Activated naive CD8-positive, alpha-beta T cell treated with anti-CD3 and anti-CD28 coated beads, Interleukin-2, amount 10 ng/mL, durations not matched to agents 7 days and 5 days (primary cell): ENCODE results near the gene NKX1-2. TPM values are rescaled to one million over a fixed set of nuclear protein-coding genes. Genes with fewer than 3 reads are reported as not detected.
"Not testable (repeated sequence)": the region's sequence is repeated elsewhere in the genome, so short reads cannot be mapped to it uniquely, and the experiment has no call there.

ENCODE experiments used
- ATAC-seq: fragments of 150-1000 bp; cut with Tn5 transposase; one replicate; pipeline ENCODE4 v1.10.0; 2021; ENCODE audit warnings: low read depth, moderate library complexity
- POLR2A ChIA-PET: fragments of 350-600 bp; sonication (Branson Sonifier 250); formaldehyde crosslinking; loops from one replicate; lab custom pipeline; 2021; ENCODE audit warnings: antibody characterized with exemption; lab: Charles Lee
- DNase-seq: peaks from one replicate; pipeline ENCODE4 v3.0.0; 2021
- H3K27ac Mint-ChIP-seq: one replicate; pipeline ENCODE4 v1.8.0; 2022; ENCODE audit warnings: mild to moderate bottlenecking, mixed read lengths
- H3K27me3 Mint-ChIP-seq: one replicate; pipeline ENCODE4 v1.8.0; 2022; ENCODE audit warnings: mild to moderate bottlenecking, moderate library complexity, mixed read lengths
- H3K36me3 Mint-ChIP-seq: one replicate; pipeline ENCODE4 v1.8.0; 2021; ENCODE audit warnings: mild to moderate bottlenecking, mixed read lengths
- H3K4me1 Mint-ChIP-seq: one replicate; pipeline ENCODE4 v1.8.0; 2021; ENCODE audit warnings: mixed read lengths
- H3K4me3 Mint-ChIP-seq: one replicate; pipeline ENCODE4 v1.8.0; 2022; ENCODE audit warnings: mild to moderate bottlenecking, moderate library complexity, mixed read lengths
- H3K9me3 Mint-ChIP-seq: one replicate; pipeline ENCODE4 v1.8.0; 2021; ENCODE audit warnings: mixed read lengths
- total RNA-seq, 2 experiments: library from RNA; stranded (reverse); gene quantifications; one replicate each; pipeline ENCODE4 v1.2.3, GENCODE V29; 2021

Gene NKX1-2
- total RNA-seq, 2 experiments from 2014 or later = not detected

DNA sequence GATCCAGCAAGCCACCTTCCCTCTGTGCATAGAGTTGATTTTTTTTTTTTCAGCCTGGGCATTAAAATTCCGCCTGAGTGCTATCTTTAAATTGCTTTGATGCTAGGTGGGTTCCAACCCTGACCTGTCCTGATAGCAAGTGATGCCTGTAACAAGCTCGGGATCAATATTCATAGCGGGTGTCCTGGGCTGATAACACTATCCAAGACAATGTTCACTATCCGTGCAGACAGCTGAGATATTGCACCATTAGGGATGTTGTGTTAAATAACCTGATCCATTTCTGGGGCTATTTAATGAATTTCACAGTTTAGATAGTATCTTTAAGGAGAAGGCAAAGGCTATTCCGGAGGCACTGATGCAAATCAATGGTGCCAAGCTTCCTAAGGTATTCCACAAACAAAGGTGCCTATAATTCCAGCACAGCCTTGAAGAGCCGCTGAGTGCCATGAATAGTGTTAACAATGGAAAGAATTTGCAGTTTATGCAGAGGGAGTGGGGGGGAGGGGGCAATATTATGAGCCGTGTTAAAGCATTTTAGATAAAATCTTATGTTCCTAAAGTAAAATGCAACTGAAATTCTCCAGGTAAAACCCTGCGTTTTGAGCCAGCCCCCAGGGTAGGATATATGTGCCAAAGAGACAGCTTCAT, 4.2 kb upstream of the NKX1-2 start:
- no peaks in the 10 kb centered on the region for H3K9me3 Mint-ChIP-seq
- no peak overlapping the region for H3K4me3 Mint-ChIP-seq
- H3K27me3 Mint-ChIP-seq = peaks cover 75% of the 10 kb centered on the region
- DNase-seq = no peak
- POLR2A ChIA-PET = no interaction called here
- peaks cover 7% of the 10 kb centered on the region for H3K4me1 Mint-ChIP-seq
- H3K36me3 Mint-ChIP-seq = no peaks in the 10 kb centered on the region
- no peak overlapping the region for H3K27ac Mint-ChIP-seq
- no peak for ATAC-seq

DNA sequence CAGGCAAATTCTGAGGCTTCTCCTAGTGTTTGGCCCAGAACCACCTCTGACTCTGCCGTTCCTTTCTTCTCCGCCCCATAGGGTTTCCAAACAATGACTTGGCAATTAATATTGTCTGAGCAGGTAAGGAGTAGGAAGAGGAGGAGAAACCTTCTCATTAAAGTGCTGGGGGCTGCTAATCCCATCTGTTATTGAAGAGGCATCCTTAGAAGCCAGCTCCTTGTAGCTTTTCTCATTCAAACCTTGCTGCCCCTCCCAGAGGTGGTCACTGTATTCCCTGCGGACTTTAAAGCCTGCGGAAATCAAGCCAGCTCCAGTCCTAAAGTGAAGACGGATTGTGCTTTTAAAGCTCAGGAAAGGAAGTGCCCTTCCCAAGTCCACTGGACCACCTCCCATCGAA, 1.4 kb upstream of the NKX1-2 start:
- H3K36me3 Mint-ChIP-seq = no peaks in the 10 kb centered on the region
- POLR2A ChIA-PET = interaction anchor here (0.7 kb wide), 1 partner anchor 1229 kb away, joined by 3 read pairs; no protein-coding TSS in a partner anchor
- H3K4me1 Mint-ChIP-seq = peaks cover 12% of the 10 kb centered on the region
- no peaks in the 10 kb centered on the region for H3K9me3 Mint-ChIP-seq
- H3K27me3 Mint-ChIP-seq = peaks cover 89% of the 10 kb centered on the region
- no peak overlapping the region for H3K4me3 Mint-ChIP-seq
- H3K27ac Mint-ChIP-seq = no peak overlapping the region
- DNase-seq (no peak), ATAC-seq (no peak)

DNA sequence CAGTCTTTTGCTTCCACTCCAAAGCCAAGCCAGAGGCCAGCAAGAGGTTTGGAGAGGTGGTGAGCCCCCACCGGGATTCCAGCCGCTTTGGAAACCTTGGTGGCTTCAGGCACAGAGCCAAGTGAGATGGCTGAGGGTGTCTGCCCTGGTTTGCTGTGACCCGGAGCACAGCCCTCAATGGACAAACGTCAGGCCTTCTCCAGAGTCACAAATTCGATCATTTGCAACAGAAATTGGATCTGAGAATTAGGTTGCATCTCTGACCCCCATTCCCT, 885 bp upstream of the NKX1-2 start:
- Mint-ChIP-seq H3K36me3 (no peaks in the 10 kb centered on the region), H3K27ac (no peak overlapping the region), H3K27me3 (peaks cover 89% of the 10 kb centered on the region), H3K9me3 (no peaks in the 10 kb centered on the region), H3K4me1 (peaks cover 12% of the 10 kb centered on the region), H3K4me3 (no peak overlapping the region)
- DNase-seq (no peak), ATAC-seq (no peak)
- POLR2A ChIA-PET = no interaction called here

DNA sequence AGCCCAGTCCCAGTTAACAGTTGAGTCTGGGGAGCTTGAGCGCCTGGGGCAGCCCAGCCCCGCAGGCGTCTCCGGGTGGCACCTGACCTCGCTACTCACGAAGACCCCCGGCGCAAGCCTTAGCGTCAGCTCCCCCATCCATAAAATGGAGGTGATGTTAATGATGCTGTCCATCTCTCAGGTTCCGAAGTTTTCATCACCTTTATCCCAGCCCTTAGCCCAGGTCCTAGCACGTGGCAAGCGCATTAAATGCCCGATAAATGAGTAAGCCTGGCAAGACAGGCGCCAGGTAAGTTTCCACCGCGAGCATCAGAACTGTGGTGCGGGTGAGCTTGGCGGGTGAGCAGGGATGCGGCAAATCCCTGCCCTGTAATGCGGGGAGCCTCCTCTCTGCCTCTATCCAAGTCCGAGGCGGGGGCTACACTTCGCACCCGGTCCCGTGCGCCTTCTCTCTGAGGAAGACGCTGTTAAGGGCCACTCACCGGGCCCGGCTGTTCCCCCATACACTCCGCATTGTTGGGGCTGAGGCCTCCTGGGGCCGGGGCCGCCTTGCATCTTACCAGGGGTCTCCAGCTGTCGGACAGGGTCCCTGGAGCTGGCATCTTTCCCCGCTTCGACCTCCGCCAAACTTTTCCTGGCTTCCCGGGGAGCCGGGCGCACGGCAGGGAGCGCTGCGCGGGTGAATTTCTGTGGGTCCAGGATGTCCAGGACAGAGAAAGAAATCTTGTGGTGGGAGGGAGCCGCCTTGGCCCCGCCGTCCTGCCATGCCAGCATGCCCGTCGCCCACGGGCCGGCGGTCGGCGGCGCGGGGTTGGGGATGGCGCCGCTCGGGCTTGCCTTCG, 444 bp downstream of the NKX1-2 start:
- H3K4me1 Mint-ChIP-seq = peaks cover 12% of the 10 kb centered on the region
- POLR2A ChIA-PET = interaction anchor here (1.1 kb wide), 1 partner anchor 13 kb away, joined by 3 read pairs; the partner anchor contains the start of gene LHPP
- no peaks in the 10 kb centered on the region for H3K36me3 Mint-ChIP-seq
- H3K9me3 Mint-ChIP-seq = no peaks in the 10 kb centered on the region
- H3K4me3 Mint-ChIP-seq = peak overlapping the region; percentile 44
- no peak overlapping the region for H3K27ac Mint-ChIP-seq
- peaks cover 89% of the 10 kb centered on the region for H3K27me3 Mint-ChIP-seq
- ATAC-seq (no peak), DNase-seq (no peak)

DNA sequence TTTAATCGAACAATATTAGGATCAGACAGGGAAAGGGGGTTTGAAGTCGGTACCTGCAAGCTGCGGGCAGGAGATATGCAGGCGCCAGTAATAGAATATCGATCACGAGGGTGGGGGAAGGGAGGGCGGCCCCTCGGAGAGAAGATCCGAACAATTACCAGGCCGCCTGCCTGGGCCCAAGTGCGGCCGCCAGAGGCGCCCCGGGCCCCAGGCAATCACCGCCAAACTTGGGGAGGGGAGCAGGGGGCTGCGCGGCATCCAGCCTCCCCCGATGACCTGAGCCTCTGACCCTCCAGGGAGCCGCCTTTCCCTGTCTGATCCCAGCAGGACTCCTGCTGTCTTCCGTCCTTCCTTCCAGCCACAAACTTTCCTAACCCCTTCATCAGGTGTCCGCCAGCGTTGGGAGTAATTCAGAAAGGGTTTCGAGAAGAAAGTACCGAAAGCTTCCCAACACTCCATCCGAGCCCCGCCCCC, 1.1 kb downstream of the NKX1-2 start:
- DNase-seq (no peak), ATAC-seq (no peak)
- POLR2A ChIA-PET = no interaction called here
- H3K36me3 Mint-ChIP-seq = no peaks in the 10 kb centered on the region
- peak overlapping the region; percentile 17 for H3K4me3 Mint-ChIP-seq
- H3K4me1 Mint-ChIP-seq = peaks cover 12% of the 10 kb centered on the region
- peaks cover 87% of the 10 kb centered on the region for H3K27me3 Mint-ChIP-seq
- H3K9me3 Mint-ChIP-seq = no peaks in the 10 kb centered on the region
- H3K27ac Mint-ChIP-seq = no peak overlapping the region

DNA sequence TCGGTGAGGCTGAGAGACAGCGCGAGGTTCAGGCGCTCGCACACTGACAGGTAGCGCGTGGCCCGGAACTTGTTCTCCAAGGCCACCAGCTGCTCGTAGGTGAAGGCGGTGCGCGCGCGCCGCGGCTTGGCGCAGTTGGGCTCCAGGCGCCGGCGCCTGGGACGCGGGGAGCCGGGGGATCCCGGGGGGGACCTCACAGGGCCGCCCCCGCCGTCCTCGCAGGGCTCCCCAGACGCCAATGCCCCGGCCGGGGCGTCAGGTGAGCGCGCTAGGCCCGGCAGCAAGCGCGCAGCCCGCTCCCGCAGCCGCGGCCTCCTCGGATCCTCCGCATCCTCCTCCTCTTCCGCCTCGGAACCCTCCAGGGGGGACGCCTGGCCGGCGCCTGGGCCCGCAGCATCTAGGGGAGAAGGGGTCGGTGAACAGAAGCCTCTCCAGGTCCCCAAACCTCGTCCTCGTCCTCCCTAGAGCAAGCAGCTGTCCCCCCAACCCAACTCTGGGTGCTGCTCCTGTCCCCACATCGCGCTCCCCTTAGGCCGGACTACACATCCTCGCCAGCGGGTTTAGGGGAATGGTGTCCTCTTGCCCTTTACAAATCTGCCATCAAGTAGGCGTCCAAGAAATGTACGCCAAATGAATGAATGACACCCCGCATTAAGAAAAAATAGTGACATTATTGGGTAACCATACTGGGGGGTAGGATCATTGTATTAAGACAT, 1.9 kb downstream of the NKX1-2 start:
- ATAC-seq = no peak
- DNase-seq = no peak
- Mint-ChIP-seq H3K27ac (peak overlapping the region; percentile 48), H3K27me3 (peaks cover 87% of the 10 kb centered on the region), H3K4me1 (peaks cover 12% of the 10 kb centered on the region), H3K36me3 (no peaks in the 10 kb centered on the region), H3K4me3 (peak overlapping the region; percentile 69), H3K9me3 (no peaks in the 10 kb centered on the region)
- POLR2A ChIA-PET = interaction anchor here (0.6 kb wide), 1 partner anchor 468 kb away, joined by 3 read pairs; no protein-coding TSS in a partner anchor

DNA sequence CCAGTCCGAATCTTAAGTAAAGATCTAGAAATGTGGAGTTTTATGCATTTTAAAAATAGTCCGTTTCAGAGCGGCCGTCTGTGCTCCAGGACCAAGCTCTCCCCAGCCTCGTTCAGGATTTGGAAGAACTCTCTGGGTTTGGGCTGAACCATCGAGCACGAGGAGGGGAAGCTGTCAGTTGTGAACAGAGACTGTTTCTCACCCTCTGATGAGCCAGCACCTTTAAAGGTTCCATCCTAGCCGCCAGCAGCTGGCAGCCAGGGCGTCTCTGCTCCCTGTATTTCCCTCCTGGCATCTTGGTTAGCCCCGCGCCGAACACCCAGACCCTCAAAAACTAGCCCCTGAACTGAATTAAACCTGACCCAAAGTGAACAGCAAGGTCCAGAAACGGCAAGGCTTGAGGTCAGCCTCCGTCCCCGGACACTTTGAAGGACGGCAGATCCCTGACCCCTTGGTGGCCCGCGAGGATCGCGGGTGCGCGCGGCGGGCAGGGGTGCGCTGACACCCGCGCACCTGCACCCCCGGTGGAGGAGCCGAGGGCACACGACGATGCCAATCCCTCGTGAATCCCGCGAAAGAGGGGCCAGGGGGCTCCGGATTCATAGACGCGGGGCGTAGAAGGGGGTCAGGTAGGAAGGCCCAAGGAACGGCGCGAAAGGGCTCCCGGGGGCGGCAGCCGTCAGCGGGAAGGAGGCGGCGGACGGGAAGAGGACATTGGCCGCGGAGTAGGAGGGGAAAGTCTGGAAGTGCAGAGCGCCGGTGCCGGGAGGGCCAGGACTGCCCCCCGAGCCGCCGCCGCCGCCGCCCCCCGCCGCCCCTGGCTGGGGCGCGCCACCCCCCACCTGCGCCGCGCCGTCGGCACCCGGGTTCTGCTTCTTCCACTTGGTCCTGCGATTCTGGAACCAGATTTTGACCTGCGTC, 2.7 kb downstream of the NKX1-2 start:
- Mint-ChIP-seq H3K4me3 (peak overlapping the region; percentile 19), H3K9me3 (no peaks in the 10 kb centered on the region), H3K27me3 (peaks cover 80% of the 10 kb centered on the region), H3K27ac (no peak overlapping the region), H3K36me3 (no peaks in the 10 kb centered on the region), H3K4me1 (peaks cover 12% of the 10 kb centered on the region)
- no peak for ATAC-seq
- no peak for DNase-seq
- POLR2A ChIA-PET = no interaction called here

DNA sequence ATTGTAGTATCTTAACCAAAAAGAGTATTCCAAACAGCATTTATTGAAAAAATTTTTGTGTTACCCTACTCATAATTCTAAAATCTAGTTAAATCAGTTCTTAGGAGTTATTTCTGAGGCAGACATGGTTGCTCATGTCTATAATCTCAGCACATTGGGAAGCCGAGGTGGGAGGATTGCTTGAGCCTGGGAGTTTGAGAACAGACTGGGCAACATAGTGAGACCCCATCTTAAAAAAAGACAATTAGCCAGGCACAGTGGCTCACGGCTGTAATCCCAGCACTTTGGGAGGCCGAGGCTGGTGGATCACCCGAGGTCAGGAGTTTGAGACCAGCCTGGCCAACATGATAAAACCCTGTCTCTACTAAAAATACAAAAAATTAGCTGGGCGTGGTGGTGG, 8.1 kb downstream of the NKX1-2 start:
- H3K27me3 Mint-ChIP-seq = peaks cover 42% of the 10 kb centered on the region
- H3K4me3 Mint-ChIP-seq, H3K9me3 Mint-ChIP-seq, H3K27ac Mint-ChIP-seq, H3K36me3 Mint-ChIP-seq, POLR2A ChIA-PET, H3K4me1 Mint-ChIP-seq, ATAC-seq, DNase-seq: not testable (repeated sequence)

DNA sequence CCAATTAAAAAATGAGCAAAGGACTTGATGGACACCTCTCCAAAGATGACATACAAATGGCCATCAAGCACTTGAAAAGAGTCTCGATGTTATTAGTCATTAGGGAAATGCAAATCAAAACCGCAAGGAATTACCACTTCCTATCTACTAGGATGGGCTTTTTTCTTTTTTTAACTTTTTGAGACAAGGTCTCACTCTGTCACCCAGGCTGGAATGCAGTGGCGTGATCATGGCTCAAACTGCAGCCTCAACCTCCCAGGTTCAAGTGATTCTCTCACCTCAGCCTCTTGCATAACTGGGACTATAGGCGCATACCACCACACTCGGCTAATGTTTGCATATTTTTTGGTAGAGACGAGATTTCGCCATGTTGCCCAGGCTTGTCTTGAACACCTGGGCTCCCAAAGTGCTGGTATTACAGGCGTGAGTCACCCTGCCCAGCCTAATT, 13.6 kb downstream of the NKX1-2 start:
- Mint-ChIP-seq H3K36me3 (no peaks in the 10 kb centered on the region), H3K27ac (no peak overlapping the region), H3K4me1 (peaks cover 4% of the 10 kb centered on the region), H3K9me3 (no peaks in the 10 kb centered on the region), H3K27me3 (peaks cover 16% of the 10 kb centered on the region), H3K4me3 (no peak overlapping the region)
- POLR2A ChIA-PET = interaction anchor here (0.7 kb wide), 1 partner anchor 407 kb away, joined by 4 read pairs; no protein-coding TSS in a partner anchor
- DNase-seq (no peak), ATAC-seq (no peak)

DNA sequence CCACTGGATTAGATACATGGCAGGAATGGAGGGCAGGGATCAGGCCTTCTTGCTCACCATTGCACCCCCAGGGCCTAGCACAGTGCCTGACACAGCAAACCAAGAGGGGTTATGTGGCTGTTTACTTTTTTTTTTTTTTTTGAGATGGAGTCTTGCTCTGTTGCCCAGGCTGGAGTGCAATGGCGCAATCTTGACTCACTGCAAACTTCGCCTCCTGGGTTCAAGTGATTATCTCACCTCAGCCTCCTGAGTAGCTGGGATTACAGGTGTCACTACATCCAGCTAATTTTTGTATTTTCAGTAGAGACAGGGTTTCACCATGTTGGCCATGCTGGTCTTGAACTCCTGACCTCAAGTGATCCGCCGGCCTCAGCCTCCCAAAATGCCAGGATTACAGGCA, 14.2 kb downstream of the NKX1-2 start:
- not testable (repeated sequence) for H3K4me3 Mint-ChIP-seq, H3K9me3 Mint-ChIP-seq, ATAC-seq, H3K4me1 Mint-ChIP-seq, H3K27ac Mint-ChIP-seq, H3K36me3 Mint-ChIP-seq, DNase-seq
- peaks cover 13% of the 10 kb centered on the region for H3K27me3 Mint-ChIP-seq
- POLR2A ChIA-PET = interaction anchor here (0.7 kb wide), 1 partner anchor 407 kb away, joined by 4 read pairs; no protein-coding TSS in a partner anchor

DNA sequence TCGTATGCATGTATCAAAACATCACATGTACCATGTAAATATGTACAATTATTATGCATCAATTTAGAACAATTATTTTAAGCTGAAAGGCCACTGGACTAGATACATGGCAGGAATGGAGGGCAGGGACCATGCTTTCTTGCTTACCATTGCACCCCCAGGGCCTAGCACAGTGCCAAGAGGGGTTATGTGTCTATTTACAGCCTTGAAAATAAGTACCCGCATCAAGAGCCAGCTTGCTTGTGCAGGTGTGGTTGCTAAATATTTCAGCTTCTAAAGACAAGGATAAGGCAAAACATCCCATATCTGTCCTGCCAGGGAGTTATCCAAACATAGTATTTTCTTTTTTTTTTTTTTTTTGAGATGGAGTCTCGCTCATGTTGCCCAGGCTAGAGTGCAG, 16.4 kb downstream of the NKX1-2 start:
- Mint-ChIP-seq H3K4me3 (no peak overlapping the region), H3K27ac (no peak overlapping the region), H3K9me3 (no peaks in the 10 kb centered on the region), H3K27me3 (peaks cover 18% of the 10 kb centered on the region), H3K4me1 (peaks cover 4% of the 10 kb centered on the region), H3K36me3 (no peaks in the 10 kb centered on the region)
- POLR2A ChIA-PET = no interaction called here
- DNase-seq (no peak), ATAC-seq (no peak)

DNA sequence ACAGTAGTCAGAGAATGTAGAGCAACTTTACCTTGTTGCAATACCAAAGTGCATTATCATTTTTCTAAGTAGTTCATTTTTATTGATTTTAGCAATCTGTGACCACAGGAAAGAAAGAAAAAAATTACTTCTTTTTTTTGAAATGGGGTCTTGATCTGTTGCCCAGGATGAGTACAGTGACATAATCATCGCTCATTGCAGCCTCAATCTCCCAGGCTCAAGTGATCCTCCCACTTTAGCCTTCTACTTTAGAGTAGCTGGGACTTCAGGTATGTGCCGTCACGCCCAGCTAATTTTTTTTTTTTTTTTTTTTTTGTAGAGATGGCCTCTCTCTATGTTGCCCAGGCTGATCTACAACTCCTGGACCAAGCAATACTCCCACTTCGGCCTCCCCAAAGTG, 19.8 kb downstream of the NKX1-2 start:
- Mint-ChIP-seq H3K27ac (no peak overlapping the region), H3K27me3 (peaks cover 27% of the 10 kb centered on the region), H3K4me1 (no peaks in the 10 kb centered on the region), H3K9me3 (no peaks in the 10 kb centered on the region), H3K4me3 (no peak overlapping the region), H3K36me3 (no peaks in the 10 kb centered on the region)
- ATAC-seq (no peak), DNase-seq (no peak)
- POLR2A ChIA-PET = no interaction called here
